GM12892 (cell line): Measurements from ENCODE around the gene LHCGR.

ENCODE experiments used
- DNase-seq: peaks from one replicate; pipeline ENCODE4 v3.0.0; 2011; ENCODE audit not compliant: insufficient read length
- FAIRE-seq: peaks from 2 replicates; lab custom pipeline; 2011; peaks lifted over from hg19 to GRCh38; lab: Jason Lieb, UNC
- POLR2A ChIP-seq: IDR thresholded peaks from 2 replicates; pipeline ENCODE4 v1.6.1; 2011; ENCODE audit warnings: low read depth, low read length, control low read depth
- POLR2AphosphoS5 ChIP-seq: IDR thresholded peaks from 2 replicates; pipeline ENCODE4 v1.6.1; 2011; ENCODE audit warnings: low read depth, low read length, control low read depth
- TAF1 ChIP-seq: IDR thresholded peaks from 2 replicates; pipeline ENCODE4 v1.6.1; 2011; ENCODE audit warnings: low read depth, mild to moderate bottlenecking, control low read depth, low read length, borderline replicate concordance

The LHCGR gene

GRCh38 chr2:48734576-48735303, 20.8 kb downstream of the LHCGR start:
- FAIRE-seq, result no peak
- DNase-seq, result no peak
- TF ChIP-seq POLR2AphosphoS5 (no peak), TAF1 (no peak)

- no peak for TF ChIP-seq TAF1
- no peak for TF ChIP-seq POLR2A
- no peak for TF ChIP-seq POLR2AphosphoS5
- no peak for DNase-seq
- no peak for FAIRE-seq
These were observed 22.4 kb downstream of the LHCGR start for GRCh38 chr2:48733067-48733503.

GRCh38 chr2:48728840-48729239, 26.7 kb downstream of the LHCGR start:
- TF ChIP-seq POLR2AphosphoS5 (no peak), POLR2A (no peak)
- no peak for FAIRE-seq
- DNase-seq, result no peak

GRCh38 chr2:48728295-48728694, 27.2 kb downstream of the LHCGR start:
- no peak for TF ChIP-seq POLR2A
- TF ChIP-seq POLR2AphosphoS5, result no peak
- no peak for TF ChIP-seq TAF1
- no peak for DNase-seq
- FAIRE-seq, result no peak

- FAIRE-seq (no peak), DNase-seq (no peak)
- TF ChIP-seq POLR2A (no peak), TAF1 (no peak), POLR2AphosphoS5 (no peak)
These were observed 28.0 kb downstream of the LHCGR start for GRCh38 chr2:48727560-48727959.

- FAIRE-seq (no peak), DNase-seq (no peak)
- TF ChIP-seq TAF1, result no peak
- no peak for TF ChIP-seq POLR2A
- no peak for TF ChIP-seq POLR2AphosphoS5
These were observed 29.6 kb downstream of the LHCGR start for GRCh38 chr2:48725696-48726494.

GRCh38 chr2:48724278-48724677, 31.2 kb downstream of the LHCGR start:
- TF ChIP-seq TAF1 (no peak), POLR2AphosphoS5 (no peak), POLR2A (no peak)
- FAIRE-seq (no peak), DNase-seq (no peak)

- no peak for FAIRE-seq
- TF ChIP-seq TAF1 (no peak), POLR2A (no peak), POLR2AphosphoS5 (no peak)
- no peak for DNase-seq
These were observed 32.4 kb downstream of the LHCGR start for GRCh38 chr2:48723129-48723528.

GRCh38 chr2:48722391-48722790, 33.1 kb downstream of the LHCGR start:
- TF ChIP-seq POLR2A (no peak), POLR2AphosphoS5 (no peak), TAF1 (no peak)
- DNase-seq (no peak), FAIRE-seq (no peak)

- DNase-seq, result no peak
- TF ChIP-seq TAF1 (no peak), POLR2AphosphoS5 (no peak), POLR2A (no peak)
- no peak for FAIRE-seq
These were observed 34.4 kb downstream of the LHCGR start for GRCh38 chr2:48721158-48721557.

GRCh38 chr2:48719480-48720177, 35.9 kb downstream of the LHCGR start:
- TF ChIP-seq POLR2A, result no peak
- no peak for TF ChIP-seq TAF1
- no peak for TF ChIP-seq POLR2AphosphoS5
- FAIRE-seq, result no peak
- no peak for DNase-seq

- no peak for TF ChIP-seq POLR2AphosphoS5
- TF ChIP-seq POLR2A, result no peak
- TF ChIP-seq TAF1, result no peak
- no peak for FAIRE-seq
- DNase-seq, result no peak
These were observed 37.7 kb downstream of the LHCGR start for GRCh38 chr2:48717846-48718245.
